CD4-positive, alpha-beta T cell treated with Interferon alpha-2 for 1 hour (primary cell): ENCODE data around the gene NR2F2.

Experiments
- DNase-seq, 2 donors: peaks; one replicate each; pipeline ENCODE4 v3.0.0-alpha.2; 2020 to 2022

NR2F2 gene

DNA sequence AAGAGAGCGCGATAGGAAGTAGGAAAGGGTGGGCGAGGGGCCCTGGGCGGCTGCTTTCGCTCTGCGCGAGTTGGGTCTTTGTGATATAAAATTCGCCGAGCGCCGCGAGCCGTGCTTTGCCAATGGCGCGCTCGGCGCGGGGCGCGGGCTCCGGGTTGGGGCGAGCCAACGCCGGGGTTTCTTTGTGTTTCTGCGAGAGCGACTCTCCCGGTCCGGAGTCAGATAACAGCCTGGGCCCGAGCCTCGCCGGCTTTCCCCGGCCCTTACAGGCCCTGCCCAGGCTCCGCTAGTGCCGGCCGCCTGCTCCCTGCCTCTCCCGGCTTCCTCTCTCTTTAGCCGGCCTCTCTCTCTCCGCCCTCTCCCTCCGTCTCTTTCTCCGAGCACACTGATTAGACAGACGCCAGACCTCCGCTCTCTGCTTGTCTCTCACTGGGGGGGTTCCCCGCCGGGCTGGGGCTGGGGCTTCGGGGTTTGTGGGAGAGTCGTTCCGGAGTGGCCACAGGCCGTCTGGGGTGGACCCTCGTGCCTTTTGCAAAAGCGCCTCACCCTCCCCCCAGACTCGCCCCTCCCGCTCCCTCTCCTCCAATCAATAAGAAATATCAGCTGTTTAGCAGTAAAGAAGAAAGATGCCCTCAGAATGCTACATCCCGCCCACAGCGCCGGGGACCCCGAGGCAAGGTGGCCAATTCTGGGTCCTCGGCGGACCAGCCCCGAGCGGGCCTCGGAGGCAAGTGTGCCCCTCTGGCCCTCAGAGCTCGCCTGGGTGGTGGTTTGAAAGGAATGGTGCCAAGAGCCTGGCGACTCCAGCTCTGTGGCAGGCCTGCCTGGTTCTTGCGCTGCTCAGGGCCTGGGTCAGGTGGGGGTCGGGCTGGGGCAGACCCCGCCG, 2.9 kb downstream of the NR2F2 start:
- DNase-seq = no peak

DNA sequence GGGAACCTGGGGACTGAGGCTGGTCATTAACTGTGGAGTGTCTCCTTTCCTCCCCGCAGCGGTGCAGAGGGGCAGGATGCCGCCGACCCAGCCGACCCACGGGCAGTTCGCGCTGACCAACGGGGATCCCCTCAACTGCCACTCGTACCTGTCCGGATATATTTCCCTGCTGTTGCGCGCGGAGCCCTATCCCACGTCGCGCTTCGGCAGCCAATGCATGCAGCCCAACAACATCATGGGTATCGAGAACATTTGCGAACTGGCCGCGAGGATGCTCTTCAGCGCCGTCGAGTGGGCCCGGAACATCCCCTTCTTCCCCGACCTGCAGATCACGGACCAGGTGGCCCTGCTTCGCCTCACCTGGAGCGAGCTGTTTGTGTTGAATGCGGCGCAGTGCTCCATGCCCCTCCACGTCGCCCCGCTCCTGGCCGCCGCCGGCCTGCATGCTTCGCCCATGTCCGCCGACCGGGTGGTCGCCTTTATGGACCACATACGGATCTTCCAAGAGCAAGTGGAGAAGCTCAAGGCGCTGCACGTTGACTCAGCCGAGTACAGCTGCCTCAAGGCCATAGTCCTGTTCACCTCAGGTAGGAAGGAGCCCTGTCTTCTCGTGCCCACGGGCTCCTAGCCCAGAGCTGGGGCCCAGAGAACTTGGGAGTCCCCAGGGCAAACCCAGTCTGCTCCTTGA, 3.7 kb downstream of the NR2F2 start:
- DNase-seq = no peak

DNA sequence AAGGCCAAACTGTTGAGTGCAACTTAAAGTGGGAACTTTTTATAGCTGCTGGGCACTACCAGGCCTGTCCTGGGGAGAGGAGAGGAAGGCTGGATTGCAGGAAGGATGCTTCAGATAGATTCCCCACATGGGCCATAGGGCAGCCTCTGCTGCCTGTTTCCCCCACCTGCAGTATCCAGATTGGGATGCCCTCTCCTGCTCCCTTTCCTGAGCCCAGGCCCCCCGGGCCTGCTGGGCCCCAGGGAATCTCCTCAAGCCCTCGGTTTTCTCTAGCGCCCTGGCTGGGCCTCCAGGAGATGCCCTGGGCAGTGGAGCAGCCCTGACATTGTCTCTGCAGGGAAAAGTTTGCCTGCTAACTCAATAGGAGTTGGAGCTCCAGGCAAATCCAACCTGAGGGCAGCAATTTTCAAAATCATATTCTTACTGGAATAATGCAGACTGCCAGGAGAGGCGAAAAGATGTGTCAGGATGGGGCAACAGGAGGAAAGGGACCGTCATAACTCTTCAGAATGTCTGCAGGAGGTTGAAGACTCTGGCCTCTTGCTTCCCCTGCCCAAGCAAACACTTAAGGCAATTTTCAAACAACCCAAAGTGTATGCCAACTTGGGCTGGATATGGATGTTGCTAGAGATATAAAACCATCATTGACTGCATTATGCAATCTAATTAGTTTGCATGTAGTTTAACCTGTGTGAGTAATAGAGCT, 4.4 kb downstream of the NR2F2 start:
- DNase-seq = no peak

DNA sequence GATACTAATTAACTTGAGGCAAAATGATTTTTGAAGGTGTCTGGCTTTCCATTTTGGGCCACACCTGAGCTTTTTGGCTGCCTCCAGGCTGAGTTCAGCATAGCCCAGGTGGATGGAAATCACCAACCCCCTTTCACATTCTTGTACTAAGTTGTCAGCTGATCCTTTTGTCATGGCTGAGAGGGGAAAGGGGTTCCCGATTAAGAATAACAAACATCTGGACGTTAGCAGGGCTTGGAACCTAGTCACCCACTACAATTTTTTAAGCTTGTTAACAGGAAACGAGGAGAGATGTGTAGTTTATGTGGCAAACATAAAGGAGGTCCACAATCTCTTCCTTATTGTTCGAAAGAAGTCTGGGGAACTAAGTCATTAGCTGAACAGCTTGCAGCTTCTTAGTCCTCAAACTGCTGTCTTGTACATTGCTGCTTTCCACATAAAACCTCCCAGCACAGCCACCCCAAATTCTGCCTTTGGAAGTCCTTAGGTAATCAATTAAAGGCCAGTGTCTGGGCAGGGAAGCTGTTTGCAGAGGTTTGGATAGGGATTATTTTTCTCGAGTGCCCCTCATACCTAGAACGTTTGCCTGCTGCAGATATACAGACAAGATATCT, 5.0 kb downstream of the NR2F2 start:
- DNase-seq = no peak

DNA sequence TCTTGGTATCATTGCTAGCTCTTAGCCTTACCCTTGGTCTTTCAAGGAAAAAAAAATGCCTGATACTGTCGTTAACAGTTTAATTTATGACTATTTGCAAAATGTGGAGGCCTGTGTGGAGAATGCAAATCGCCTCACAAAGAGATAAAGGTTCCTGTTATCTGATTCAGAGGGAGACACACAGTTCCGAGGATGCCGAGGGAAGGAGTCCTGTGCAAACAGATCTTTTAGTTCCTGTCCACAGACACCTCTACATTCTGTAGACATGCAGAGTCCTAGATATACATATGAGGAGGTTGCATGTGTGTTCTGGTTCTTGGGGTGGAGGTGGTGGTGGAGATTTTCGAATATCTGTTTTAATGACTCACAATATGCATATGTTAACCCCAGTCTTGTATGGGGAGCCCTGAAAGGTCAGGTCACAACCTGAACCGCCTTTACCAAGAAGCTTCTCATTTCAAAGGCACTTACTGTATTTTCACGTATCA, 5.7 kb downstream of the NR2F2 start:
- DNase-seq = no peak

DNA sequence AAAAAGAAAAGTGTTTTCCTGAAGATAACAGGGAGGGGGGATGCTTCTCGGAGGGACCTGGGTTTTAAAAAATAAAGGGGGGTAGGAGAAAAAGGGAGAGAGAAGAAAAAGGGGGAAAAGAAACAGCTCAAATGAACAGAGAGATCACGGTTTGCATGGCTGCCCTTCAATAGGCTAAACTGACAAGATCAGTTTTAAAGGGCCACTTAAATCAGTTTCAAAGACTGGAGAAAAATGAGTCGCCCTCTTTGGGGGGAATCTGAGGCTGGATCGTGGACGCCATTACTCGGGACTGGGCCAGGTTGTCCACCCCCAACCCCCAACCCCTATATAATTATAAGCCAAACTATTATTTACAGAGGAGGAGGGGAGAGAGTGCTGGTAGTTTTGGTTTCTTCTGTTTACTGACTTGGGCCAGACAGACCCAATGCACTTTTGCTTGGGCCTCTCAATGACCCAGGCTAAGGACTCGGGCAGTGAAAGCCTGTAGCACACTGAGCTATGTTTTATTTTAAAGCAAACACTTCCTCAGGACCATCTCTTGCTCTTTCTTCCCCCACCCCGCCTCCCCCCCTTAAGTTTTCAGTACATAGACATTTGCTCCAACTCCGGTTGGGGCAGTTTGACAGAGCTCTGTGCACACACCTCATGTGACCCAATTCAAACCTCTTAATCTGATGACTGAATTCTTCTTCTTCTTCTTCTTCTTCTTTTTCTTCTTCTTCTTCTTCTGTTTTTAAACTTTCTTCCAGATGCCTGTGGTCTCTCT, 6.3 kb downstream of the NR2F2 start:
- DNase-seq = no peak

DNA sequence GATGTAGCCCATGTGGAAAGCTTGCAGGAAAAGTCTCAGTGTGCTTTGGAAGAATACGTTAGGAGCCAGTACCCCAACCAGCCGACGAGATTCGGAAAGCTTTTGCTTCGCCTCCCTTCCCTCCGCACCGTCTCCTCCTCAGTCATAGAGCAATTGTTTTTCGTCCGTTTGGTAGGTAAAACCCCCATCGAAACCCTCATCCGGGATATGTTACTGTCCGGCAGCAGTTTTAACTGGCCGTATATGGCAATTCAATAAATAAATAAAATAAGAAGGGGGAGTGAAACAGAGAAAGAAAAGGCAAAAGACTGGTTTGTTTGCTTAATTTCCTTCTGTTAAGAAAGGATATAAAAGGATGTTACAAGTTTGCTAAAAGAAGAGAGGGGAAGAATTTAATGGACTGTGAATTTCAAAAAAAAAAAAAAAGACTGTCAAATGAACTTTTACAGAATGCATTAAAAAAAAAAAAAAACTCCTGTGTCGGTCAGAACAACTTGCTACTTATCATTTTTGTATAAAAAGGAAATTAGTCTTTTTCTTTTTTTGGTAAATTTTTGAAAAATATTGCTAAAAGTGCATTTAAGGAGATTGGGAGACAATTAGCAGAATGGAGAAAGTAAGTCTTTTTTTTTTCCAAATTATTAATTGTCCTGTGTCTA, 7.0 kb downstream of the NR2F2 start:
- DNase-seq = no peak

DNA sequence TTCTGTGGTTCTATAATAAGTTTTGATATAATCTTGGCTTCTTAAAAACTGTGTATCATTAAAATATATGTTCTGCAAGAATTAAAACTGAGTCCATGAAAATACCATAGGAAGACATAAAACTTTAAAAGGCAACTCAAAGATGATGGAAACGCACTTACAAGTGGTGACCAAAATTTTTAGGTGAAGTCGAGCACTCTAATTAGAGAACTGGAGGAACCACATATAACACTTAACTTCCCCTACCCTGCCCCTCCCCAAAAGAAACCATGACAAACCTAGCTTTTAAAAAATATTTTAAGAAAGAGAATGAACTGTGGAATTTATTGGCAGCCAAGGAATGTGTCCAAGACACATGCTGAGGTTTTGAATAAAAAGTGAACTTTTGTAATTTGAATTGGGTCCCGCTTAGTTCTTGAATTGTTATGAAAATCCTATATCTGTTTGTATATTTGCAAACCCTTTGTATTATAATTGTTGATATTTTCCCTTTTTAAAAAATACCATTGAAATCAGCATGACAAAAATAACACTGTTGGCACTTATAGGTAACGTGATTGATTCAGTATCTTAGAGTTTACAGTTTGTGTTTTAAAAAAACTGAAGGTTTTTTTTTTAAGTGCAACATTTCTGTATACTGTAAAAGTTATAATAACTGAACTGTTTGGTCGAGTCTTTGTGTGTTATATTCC, 7.7 kb downstream of the NR2F2 start:
- no peak for DNase-seq

DNA sequence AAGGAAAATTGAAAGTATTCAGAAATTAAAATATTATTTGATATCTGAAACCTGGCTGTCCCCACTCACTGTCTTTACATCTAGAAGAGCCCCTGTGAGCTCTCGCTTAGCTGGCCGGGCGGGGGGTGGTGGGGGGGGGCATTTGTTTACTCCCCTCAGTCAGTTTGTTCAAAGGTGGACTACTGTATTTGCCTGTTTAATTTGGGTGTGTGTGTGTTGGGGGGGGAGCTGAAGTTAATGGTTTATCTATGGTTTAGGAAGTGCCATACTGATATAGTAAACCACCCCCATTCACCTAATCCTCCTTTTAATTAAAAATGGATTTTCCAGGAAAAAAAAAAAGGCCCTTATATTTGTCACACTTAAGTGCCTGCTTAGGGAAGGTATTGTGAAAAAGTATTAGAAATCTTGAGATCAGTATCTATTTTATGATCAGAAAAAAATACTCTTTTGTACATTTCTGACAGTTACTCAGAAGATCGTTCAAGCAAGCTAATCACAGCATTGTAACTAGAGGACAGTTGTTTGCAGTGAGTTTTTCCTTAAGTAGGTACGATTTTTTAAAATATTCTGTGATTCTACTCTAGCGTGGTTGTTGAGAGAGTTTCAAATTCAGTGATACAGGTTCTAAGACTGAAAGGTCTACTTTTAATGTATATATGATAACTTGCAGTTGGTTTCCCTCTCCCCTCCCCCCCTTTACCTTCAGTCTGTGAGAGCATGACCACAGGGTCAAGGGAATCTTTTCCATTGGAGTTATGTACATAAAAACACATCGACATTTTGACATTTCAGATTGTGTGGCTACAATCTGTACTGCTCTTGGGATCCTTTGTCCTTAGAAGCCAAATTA, 8.5 kb downstream of the NR2F2 start:
- no peak for DNase-seq

DNA sequence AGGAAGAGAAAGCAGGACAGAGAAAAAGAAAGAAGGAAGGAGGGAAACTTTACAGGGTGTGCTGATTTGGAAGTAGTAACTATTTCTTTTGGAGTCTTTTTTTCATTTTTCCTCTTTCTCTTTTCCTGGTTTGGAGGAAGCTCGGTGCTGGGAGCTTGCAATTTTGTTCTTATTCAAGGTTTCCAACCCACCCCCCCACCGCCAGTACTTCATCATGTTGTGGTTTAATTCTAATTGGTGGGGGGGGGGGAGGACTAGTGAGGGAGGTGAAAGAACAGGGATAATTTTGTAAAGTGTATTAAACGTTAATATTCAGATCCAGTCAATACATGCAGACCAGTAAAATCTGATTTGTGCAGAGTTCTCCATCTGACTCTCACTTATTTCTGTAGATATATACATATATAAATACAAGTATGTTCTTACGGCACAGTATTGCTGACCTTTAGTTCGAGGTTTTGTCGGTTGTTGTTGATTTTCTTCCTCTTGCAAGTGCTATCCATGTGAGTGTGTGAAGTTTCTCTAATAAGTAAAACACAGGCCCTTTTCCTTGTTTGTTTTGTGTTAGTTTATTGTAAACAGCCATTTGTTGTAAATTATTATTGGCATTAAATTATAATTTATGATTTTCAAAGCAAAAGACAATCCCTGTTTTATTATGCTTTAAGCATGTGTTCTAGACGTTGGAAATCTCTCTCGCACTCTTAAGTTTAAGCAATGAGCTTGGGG, 9.3 kb downstream of the NR2F2 start:
- DNase-seq = no peak

DNA sequence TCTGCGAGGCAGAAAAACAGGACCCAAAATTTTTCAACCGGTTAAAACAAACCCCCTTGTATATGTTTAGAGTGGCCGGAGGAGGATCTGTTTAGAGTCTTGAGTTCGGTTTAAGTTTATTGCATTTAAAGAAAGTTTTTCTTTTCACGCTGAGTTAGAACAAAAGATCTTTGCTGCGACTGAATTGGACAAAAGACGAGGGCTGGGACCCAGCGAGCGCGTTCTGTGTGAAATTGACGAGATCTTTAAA, 9.8 kb downstream of the NR2F2 start:
- no peak for DNase-seq

DNA sequence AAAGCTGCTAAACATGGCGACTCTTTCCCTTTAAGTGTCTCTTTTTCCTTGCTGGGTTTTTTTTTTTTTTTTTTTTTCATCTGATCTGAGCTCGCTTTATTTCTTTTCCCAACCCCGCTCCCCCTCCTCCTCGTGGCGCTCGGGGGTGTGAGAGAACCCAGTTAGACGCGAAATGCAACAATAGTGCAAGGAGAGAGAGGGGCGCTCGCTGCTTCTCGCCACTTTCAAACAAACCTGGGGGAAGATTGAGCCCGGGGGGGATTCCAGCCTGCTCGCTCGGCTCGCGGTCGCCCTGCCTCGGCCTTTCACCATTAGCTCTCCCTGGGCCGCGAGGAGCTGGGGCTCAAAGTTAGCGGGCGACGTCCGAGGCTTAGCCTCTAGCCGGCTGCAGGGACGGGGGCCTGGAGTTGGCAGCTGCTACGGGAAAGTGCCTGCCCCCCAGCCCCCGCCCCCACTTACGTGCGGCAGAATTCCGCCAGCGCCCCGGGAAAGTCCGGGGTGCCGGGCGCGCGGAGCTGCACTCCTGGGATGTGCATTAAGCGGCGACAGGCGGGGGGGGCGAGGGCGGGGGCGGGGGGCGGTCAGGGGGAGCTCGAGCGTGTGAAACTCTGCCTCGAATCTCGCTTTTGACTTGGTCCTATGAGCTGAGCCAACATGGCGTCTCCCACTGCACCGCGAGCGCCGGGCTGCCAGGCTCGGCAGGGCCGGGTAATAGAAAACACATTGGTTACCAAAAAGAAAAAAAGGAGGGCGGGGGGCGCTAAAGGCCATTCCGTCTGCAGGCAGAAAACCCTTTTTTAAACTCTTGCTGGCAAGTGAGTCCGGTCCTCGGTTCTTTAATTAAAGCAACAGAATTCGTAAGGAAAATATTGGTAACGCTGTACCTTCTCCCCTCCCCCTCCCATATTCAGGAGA, 10.4 kb downstream of the NR2F2 start:
- no peak for DNase-seq

DNA sequence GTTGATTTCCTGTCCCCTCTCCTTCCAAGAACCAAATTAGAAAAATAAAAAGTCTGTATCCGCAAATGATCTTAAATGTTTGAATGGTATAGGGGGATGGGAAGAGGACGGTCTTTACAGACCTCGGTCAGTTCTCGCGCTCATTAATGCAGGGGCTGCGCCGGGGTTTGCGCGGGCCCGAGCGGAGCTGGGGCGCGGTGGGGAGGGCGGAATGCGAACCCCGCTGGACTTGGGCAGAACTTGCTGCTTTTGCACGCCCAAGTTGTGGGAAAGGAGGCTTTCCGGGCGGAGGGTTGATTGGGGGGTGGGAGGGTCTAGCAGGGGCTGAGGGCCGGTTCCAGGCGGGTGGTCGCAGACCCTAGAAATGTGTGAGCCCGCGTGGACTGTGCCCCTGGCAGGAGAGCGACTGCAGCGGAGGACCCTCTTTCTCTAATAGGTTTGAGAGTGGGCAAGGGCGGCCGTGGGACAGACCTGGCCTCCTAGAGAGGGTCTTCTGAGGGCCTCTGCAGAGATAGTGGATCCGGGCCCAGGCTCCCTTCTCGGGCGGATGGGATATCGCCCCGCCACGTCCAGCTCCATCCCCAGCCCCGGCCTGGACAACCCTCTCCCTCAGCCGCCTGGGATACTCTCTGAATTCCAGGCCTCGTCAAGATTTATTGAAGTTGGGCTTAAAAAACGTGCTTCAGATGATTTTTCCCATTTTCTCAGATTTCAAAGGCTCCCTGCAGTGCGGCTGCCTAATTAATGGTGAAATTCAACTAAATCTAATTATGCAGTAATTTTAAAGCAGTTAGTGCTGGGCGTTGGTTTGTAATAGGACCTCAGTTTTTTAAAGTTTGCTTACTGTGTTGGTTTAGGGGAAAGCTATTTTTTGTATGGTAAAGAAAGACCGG, 11.3 kb downstream of the NR2F2 start:
- DNase-seq = no peak

DNA sequence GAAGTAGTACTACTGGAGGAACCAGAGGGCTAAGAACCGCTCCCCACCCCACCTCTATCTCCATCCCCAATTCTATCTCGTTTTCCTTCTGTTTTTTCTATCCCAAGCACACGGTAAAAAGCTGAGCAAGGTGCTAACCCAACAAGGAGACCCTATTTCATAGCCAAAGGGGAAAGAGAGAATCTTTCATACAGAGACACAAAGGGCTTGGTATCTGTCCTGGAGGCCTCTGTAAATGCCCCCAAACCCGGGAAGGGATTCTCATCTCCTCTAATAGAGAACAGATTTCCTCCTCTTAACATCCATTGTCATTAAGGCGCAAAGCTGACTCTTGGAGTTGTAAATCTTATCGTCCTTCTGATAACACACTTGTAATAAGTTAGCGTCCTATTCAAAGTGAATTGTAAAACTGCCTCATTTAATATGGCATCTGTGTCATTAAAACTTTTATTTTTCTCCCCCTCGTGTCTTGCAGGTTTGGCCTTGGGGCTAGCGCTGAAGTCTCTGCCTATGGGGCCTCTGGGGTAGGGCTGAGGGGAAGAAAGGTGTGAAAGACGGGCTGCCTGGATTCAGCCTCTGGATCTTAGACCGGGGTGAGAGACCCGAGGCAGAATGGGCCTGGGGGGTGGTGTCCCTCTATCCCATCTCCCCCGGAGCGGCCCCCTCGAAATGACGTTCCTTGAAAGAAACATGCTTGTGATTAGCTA, 12.1 kb downstream of the NR2F2 start:
- DNase-seq = no peak

DNA sequence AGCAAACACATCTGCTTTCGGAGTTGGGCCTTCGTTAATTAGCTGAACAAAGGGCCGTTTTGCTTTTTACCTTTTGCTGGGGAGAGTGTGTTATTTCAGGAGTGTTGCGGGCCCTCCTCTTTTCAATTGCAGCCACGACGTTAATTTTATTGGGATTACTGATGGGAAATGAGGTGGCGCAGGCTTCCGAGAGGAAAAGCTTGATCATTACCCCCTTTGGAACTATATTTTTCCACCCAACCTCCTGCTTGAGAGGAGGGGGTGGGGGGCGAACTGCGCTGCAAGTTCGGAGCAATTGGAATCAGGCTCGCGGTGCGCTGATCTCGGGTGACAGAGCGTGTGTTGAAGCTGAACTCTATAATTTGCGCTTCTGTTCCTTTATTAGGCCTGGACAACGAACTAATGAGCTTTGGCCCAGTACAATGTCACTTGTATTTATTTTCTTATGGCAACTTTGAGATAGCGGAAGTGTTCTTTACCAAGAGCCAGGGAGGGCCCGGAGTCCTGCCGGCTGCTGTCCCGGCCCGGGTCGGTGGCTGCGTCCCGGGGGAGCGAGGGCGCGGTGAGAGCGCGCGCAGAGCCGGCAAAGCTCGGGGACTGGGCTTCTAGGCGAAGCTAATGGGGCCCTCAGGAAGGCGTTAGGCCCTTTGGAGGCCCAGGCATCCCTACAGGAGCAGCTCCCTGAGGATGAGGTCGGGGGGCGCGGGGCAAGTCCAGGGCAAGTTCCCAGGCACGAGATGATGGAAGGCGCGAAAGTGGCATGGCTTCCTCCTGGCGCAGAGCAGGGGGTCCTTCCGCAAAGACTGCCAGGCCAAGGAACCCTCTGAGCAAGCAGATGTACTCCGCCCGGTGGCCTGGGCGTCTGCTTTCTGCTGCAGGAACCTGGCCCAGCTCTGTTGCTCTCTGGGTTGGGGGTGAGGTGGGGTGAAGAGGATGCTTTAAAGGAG, 12.9 kb downstream of the NR2F2 start:
- DNase-seq = no peak
